Endothelial cell of umbilical vein (primary cell): ENCODE data around the gene CYP46A1.

Source experiments
- CTCF ChIP-seq, 2 donors: IDR thresholded peaks; 1 replicate in 1 of 2; 2 replicates in 1 of 2; pipeline ENCODE4 v1.5.1; 2011; ENCODE audit warnings: low read length in 2 of 2, mild to moderate bottlenecking in 2 of 2, moderate library complexity in 2 of 2, control low read depth in 1 of 2, inconsistent platforms in 1 of 2, low read depth in 1 of 2; ENCODE audit not compliant: insufficient read depth in 1 of 2; ENCODE audit errors: extremely low read depth in 1 of 2
- POLR2AphosphoS5 ChIP-seq: IDR thresholded peaks from 2 replicates; pipeline ENCODE4 v1.6.1; 2012; ENCODE audit warnings: low read depth, mild to moderate bottlenecking, control low read depth, low read length, moderate library complexity; ENCODE audit not compliant: insufficient read depth

GRCh38 chr14:99722741-99723140, 38.6 kb downstream of the CYP46A1 start:
- TF ChIP-seq CTCF (IDR thresholded peaks at IDR 0.05; ENCODE audit: extremely low read depth in 1 of 2, insufficient read depth in 1 of 2, low read depth in 1 of 2, low read length in 2 of 2) (no peak), POLR2AphosphoS5 (no peak)
